Lower leg skin (tissue), 3 donors: ENCODE results near the gene REX1BD.

Source experiments
- CTCF ChIP-seq, 3 donors: fragments of 450-650 bp; IDR thresholded peaks; one replicate each; pipeline ENCODE4 v1.5.1; 2016; ENCODE audit warnings: antibody characterized with exemption in 3 of 3, mild to moderate bottlenecking in 3 of 3, moderate library complexity in 2 of 3
- POLR2A ChIP-seq, 2 donors: fragments of 450-650 bp; IDR thresholded peaks; one replicate each; pipeline ENCODE4 v1.6.1; 2016 to 2017; ENCODE audit warnings: antibody characterized with exemption in 2 of 2, mild to moderate bottlenecking in 1 of 2, moderate library complexity in 1 of 2

- TF ChIP-seq CTCF (IDR thresholded peaks at IDR 0.05) = no peak
- TF ChIP-seq POLR2A (IDR thresholded peaks at IDR 0.05) = no peak
Observed at GRCh38 chr19:18612051-18612771, 23.6 kb downstream of the REX1BD start.
